ENCODE data around the gene PRR33.

Gene PRR33

GRCh38 chr11:1927026-1927847 lies 35.5 kb upstream of the PRR33 start:
- no peak overlapping the region for H3K4me2 ChIP-seq (ENCODE audit: low read length)
- no peak overlapping the region for H3K9ac ChIP-seq (ENCODE audit: low read length)
- no peaks in the 10 kb centered on the region for H3K36me3 ChIP-seq (replicated peaks; ENCODE audit: low read depth, low read length)
- peaks cover 19% of the 10 kb centered on the region; the same call in 1 of the 2 replicates for H3K27me3 ChIP-seq (ENCODE audit: low read depth, low read length)
- no peaks in the 10 kb centered on the region for H3K9me3 ChIP-seq (ENCODE audit: insufficient read depth, low read length)
- H3K79me2 ChIP-seq (ENCODE audit: low read length), result no peaks in the 10 kb centered on the region
- H3K4me3 ChIP-seq (ENCODE audit: low read length), result no peak overlapping the region
- no peak overlapping the region for H3K27ac ChIP-seq (ENCODE audit: low read length)
- no peaks in the 10 kb centered on the region for H3K4me1 ChIP-seq (ENCODE audit: low read length)
- no peaks in the 10 kb centered on the region for H4K20me1 ChIP-seq (ENCODE audit: insufficient read depth, low read length)
- no peak overlapping the region for H2AFZ ChIP-seq (ENCODE audit: low read depth, low read length)
- no peak for TF ChIP-seq EZH2phosphoT487 (IDR thresholded peaks at IDR 0.05; ENCODE audit: low read depth)
- TF ChIP-seq, protein P1, sequence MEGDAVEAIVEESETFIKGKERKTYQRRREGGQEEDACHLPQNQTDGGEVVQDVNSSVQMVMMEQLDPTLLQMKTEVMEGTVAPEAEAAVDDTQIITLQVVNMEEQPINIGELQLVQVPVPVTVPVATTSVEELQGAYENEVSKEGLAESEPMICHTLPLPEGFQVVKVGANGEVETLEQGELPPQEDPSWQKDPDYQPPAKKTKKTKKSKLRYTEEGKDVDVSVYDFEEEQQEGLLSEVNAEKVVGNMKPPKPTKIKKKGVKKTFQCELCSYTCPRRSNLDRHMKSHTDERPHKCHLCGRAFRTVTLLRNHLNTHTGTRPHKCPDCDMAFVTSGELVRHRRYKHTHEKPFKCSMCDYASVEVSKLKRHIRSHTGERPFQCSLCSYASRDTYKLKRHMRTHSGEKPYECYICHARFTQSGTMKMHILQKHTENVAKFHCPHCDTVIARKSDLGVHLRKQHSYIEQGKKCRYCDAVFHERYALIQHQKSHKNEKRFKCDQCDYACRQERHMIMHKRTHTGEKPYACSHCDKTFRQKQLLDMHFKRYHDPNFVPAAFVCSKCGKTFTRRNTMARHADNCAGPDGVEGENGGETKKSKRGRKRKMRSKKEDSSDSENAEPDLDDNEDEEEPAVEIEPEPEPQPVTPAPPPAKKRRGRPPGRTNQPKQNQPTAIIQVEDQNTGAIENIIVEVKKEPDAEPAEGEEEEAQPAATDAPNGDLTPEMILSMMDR (IDR thresholded peaks at IDR 0.05; ENCODE audit: low read depth, low read length), result no peak

DNA sequence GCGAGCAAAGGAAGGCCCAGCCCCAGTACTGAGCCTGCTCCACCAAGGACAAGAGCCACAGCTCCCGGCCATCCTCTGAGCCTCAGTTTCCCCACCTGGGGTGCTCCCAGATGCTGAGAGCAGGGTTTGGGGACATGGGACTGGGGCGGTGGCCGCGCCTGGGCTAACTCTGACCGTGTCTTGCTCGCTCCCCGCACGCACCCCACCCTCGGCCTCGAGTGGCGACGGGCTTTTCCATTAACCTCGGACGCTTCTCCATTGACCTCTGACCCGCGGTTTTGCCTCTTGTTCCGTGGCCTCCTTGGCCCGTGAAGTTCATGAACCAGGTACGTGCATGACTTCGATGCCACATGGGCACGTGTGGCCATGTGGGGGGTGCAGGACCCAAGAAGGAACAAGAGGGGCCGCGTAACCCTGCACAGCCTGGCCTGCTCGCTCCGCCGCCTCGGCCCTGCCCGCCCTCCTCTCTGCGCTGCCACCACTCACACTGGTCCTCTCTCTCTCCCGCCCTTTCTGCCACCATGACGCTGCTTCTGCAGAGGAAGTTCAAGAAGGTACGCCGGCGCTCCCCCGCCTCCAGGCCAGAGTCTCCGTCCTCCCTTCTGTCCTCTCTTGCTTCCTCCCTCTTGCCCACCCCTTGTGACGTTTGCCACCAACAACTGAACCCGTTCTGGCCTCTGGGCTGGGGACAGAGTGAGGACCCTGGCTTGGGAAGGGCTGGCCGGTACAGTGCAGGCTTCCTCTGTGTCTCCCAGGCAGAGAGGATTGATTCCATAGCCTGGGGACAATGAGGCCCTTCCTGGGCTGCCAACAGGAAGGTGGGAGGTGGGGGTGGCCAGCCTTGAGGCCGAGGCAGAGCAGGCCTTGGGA lies 34.7 kb upstream of the PRR33 start:
- Histone ChIP-seq H2AFZ (ENCODE audit: low read depth, low read length) (no peak overlapping the region), H3K36me3 (replicated peaks; ENCODE audit: low read depth, low read length) (no peaks in the 10 kb centered on the region), H4K20me1 (ENCODE audit: insufficient read depth, low read length) (no peaks in the 10 kb centered on the region), H3K4me2 (ENCODE audit: low read length) (no peak overlapping the region), H3K27ac (ENCODE audit: low read length) (no peak overlapping the region), H3K9me3 (ENCODE audit: insufficient read depth, low read length) (no peaks in the 10 kb centered on the region), H3K27me3 (ENCODE audit: low read depth, low read length) (peaks cover 24% of the 10 kb centered on the region; the same call in 1 of the 2 replicates), H3K4me3 (ENCODE audit: low read length) (no peak overlapping the region), H3K79me2 (ENCODE audit: low read length) (no peaks in the 10 kb centered on the region), H3K4me1 (ENCODE audit: low read length) (no peaks in the 10 kb centered on the region), H3K9ac (ENCODE audit: low read length) (no peak overlapping the region)
- no peak for TF ChIP-seq EZH2phosphoT487 (IDR thresholded peaks at IDR 0.05; ENCODE audit: low read depth)
- TF ChIP-seq, protein P1 (IDR thresholded peaks at IDR 0.05; ENCODE audit: low read depth, low read length), result no peak

GRCh38 chr11:1925373-1926155 lies 33.9 kb upstream of the PRR33 start:
- Histone ChIP-seq H2AFZ (ENCODE audit: low read depth, low read length) (no peak overlapping the region), H3K27ac (ENCODE audit: low read length) (no peak overlapping the region), H3K9ac (ENCODE audit: low read length) (no peak overlapping the region), H3K4me1 (ENCODE audit: low read length) (no peaks in the 10 kb centered on the region), H4K20me1 (ENCODE audit: insufficient read depth, low read length) (no peaks in the 10 kb centered on the region), H3K79me2 (ENCODE audit: low read length) (no peaks in the 10 kb centered on the region), H3K4me3 (ENCODE audit: low read length) (no peak overlapping the region), H3K9me3 (ENCODE audit: insufficient read depth, low read length) (no peaks in the 10 kb centered on the region), H3K4me2 (ENCODE audit: low read length) (no peak overlapping the region), H3K36me3 (replicated peaks; ENCODE audit: low read depth, low read length) (no peaks in the 10 kb centered on the region), H3K27me3 (ENCODE audit: low read depth, low read length) (peaks cover 24% of the 10 kb centered on the region; the same call in 1 of the 2 replicates)
- no peak for TF ChIP-seq EZH2phosphoT487 (IDR thresholded peaks at IDR 0.05; ENCODE audit: low read depth)
- TF ChIP-seq, protein P1 (IDR thresholded peaks at IDR 0.05; ENCODE audit: low read depth, low read length), result no peak

Measured in OCI-LY3 (cell line).